ENCODE results near the gene GCAT. TPM values are rescaled to one million over a fixed set of nuclear protein-coding genes. Genes with fewer than 3 reads are reported as not detected.
A peak's percentile ranks its signal among the peaks of the same experiment; 100 is the strongest.

GCAT gene
- total and polyA plus RNA-seq, 2 experiments from 2014 or later, result 74.2 to 97.6 TPM

- no peaks in the 10 kb centered on the region for H3K27me3 ChIP-seq
- H3K9me3 ChIP-seq (ENCODE audit: low read depth), result no peaks in the 10 kb centered on the region
- peaks cover 12% of the 10 kb centered on the region for H3K4me1 ChIP-seq (ENCODE audit: low read depth)
- TF ChIP-seq CTCF (IDR thresholded peaks at IDR 0.05; ENCODE audit: low read depth, low read length), result no peak
- no peak overlapping the region for H3K27ac ChIP-seq
- DNase-seq (ENCODE audit: low read depth in 1 of 2, low spot score in 1 of 2), result no peak
- no peaks in the 10 kb centered on the region for H3K36me3 ChIP-seq
- peak overlapping the region; percentile 63 for H3K4me3 ChIP-seq
These were observed 4.5 kb upstream of the GCAT start for GRCh38 chr22:37803195-37803638.

- Histone ChIP-seq H3K4me1 (ENCODE audit: low read depth) (peaks cover 16% of the 10 kb centered on the region), H3K4me3 (no peak overlapping the region), H3K27me3 (no peaks in the 10 kb centered on the region), H3K36me3 (no peaks in the 10 kb centered on the region), H3K27ac (no peak overlapping the region), H3K9me3 (ENCODE audit: low read depth) (no peaks in the 10 kb centered on the region)
- DNase-seq (ENCODE audit: low read depth in 1 of 2, low spot score in 1 of 2), result no peak
- TF ChIP-seq CTCF (IDR thresholded peaks at IDR 0.05; ENCODE audit: low read depth, low read length), result no peak
These were observed 3.9 kb upstream of the GCAT start for GRCh38 chr22:37803639-37804351.

GRCh38 chr22:37804352-37804880 lies 3.3 kb upstream of the GCAT start:
- Histone ChIP-seq H3K4me1 (ENCODE audit: low read depth) (peaks cover 16% of the 10 kb centered on the region), H3K27ac (peak overlapping the region; percentile 69), H3K9me3 (ENCODE audit: low read depth) (no peaks in the 10 kb centered on the region), H3K27me3 (no peaks in the 10 kb centered on the region), H3K4me3 (peak overlapping the region; percentile 73), H3K36me3 (no peaks in the 10 kb centered on the region)
- DNase-seq (ENCODE audit: low read depth in 1 of 2, low spot score in 1 of 2), result no peak
- TF ChIP-seq CTCF (IDR thresholded peaks at IDR 0.05; ENCODE audit: low read depth, low read length), result no peak

DNA sequence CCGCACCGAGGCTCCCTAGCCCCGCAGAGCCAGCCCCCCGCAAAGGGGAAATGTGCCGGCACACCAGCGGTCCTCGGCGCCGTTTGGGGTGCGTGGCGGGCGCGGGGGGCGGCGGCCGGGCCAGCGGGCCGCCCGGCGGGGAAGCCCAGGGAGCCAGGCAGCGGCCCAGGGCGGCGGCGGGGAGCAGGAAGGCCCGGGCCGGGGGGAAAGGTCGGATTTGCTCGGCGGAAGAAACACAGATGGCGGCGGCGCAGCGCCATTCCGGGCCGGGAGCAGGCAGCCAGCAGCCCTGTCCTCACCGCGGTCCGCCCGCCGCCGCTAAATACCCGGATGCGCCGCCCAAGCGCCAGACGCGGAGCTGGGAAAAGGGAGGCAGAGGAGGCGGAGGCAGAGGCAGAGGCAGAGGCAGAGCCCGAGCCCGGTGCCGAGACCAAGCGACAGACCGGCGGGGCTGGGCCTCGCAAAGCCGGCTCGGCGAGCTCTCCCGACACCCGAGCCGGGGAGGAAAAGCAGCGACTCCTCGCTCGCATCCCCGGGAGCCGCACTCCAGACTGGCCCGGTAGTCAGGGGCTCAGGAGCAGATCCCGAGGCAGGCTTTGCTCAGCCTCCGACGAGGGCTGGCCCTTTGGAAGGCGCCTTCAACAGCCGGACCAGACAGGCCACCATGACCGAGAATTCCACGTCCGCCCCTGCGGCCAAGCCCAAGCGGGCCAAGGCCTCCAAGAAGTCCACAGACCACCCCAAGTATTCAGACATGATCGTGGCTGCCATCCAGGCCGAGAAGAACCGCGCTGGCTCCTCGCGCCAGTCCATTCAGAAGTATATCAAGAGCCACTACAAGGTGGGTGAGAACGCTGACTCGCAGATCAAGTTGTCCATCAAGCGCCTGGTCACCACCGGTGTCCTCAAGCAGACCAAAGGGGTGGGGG lies 2.6 kb upstream of the GCAT start:
- Histone ChIP-seq H3K4me1 (ENCODE audit: low read depth) (peaks cover 16% of the 10 kb centered on the region), H3K36me3 (no peaks in the 10 kb centered on the region), H3K4me3 (peak overlapping the region; percentile 73), H3K27me3 (no peaks in the 10 kb centered on the region), H3K27ac (peak overlapping the region; percentile 69), H3K9me3 (ENCODE audit: low read depth) (no peaks in the 10 kb centered on the region)
- DNase-seq (ENCODE audit: low read depth in 1 of 2, low spot score in 1 of 2), result peak; percentile 83 to 91
- TF ChIP-seq CTCF (IDR thresholded peaks at IDR 0.05; ENCODE audit: low read depth, low read length), result no peak

GRCh38 chr22:37805810-37806277 lies 1.9 kb upstream of the GCAT start:
- DNase-seq (ENCODE audit: low read depth in 1 of 2, low spot score in 1 of 2), result no peak
- Histone ChIP-seq H3K9me3 (ENCODE audit: low read depth) (no peaks in the 10 kb centered on the region), H3K27ac (peak overlapping the region; percentile 40), H3K36me3 (no peaks in the 10 kb centered on the region), H3K27me3 (no peaks in the 10 kb centered on the region), H3K4me1 (ENCODE audit: low read depth) (peaks cover 16% of the 10 kb centered on the region), H3K4me3 (peak overlapping the region; percentile 73)
- no peak for TF ChIP-seq CTCF (IDR thresholded peaks at IDR 0.05; ENCODE audit: low read depth, low read length)
